Non-pigmented ciliary epithelial cell (primary cell): ENCODE data around the gene TCF7L2.
A peak's percentile ranks its signal among the peaks of the same experiment; 100 is the strongest.

Experiments
- DNase-seq: peaks from one replicate; pipeline ENCODE4 v3.0.0-alpha.2; 2010; ENCODE audit warnings: low read depth

Gene TCF7L2

GRCh38 chr10:112949875-112950507, at the start of gene TCF7L2:
TCF7L2 (plus strand) TSS chr10:112950247; CDS start chr10:112950757, 510 bp downstream.
- peak; percentile 71 for DNase-seq

GRCh38 chr10:112902730-112903129, 47.3 kb upstream of the TCF7L2 start:
- DNase-seq: no peak

- no peak for DNase-seq
Observed at GRCh38 chr10:112904000-112904399, 46.0 kb upstream of the TCF7L2 start.

DNA sequence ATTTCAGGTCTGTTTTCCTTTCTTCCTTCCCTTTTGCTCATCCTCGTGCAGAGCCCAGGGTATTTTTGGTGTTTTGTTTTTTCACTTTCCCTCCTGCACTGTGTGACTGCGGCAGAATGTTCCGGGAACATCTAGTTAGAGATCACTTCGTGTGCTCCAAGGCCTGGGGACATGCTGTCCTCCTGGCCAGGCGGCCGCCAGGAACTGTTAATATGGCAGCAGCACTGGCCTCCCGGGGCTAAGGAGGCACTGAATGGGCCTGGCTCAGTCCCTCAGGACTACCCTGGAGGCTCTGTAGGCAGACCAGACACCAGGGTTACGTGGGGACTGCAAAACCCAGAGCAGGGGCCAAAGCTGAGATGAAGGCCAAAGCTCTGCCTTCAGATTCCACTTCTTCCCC, 43.1 kb upstream of the TCF7L2 start:
- DNase-seq: no peak

DNA sequence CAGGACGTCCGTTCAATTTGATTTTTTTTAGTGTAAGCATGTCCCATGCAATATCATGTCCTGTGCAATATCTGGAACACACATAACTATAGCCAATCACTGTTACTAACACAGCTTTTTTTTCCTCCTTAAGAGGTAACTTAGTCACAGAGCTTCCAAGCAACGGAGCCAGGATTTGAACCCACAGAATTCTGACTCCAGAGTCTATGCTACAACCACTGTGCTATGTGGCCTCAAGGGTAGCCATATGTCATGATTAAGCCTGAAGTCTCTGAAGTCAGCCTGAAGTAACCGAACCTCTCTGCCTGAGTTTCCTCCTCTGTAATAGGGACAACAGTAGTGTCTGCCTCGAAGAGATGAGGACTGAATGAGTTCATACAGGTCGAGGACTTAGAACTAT, 42.2 kb upstream of the TCF7L2 start:
- DNase-seq: no peak

DNA sequence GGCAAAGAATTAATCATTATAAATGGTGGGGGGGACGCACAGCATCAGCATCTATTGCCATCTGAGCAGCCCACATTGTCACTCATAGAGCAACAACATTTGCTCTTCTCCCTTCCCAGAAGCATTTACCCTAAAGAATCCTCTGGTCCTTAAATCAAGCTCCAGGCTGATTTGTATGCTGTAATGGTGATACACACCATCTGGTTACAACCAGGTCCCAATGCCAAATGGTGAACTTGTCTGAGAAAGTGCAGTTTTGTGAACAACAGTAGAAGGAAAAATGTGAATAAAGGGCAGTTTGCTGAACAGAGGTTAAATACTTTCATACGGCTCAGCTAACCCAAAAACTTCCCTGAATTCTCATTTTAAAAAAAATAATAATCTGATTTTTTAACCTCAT, 38.8 kb upstream of the TCF7L2 start:
- DNase-seq: no peak

DNA sequence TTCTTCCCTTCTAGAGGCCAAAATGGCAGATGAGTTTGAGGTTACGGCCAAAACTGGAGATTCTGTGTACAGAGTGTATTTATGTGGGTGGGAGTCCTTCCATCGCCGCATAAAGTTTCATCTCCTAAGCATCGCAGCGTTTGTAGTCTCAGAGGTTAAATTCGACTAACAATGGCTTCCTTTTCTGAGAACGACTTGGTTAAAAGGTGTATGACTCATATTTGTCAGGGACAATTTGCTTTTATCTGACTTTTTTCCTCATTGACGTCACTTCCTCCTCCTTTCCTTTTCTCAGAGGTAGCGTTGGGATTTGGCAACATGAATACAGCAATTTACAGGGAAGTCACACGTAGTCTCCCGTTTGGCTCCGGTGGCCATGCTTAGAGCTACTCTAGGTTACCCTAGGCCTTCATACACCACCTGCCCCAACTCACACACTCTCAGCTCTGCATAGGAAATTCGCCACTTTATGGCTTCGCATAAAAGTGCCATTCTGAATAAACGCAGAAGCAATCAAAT, 37.6 kb upstream of the TCF7L2 start:
- DNase-seq: no peak

- DNase-seq: no peak
Observed at GRCh38 chr10:112913255-112913654, 36.8 kb upstream of the TCF7L2 start.

GRCh38 chr10:112913661-112914287, 36.3 kb upstream of the TCF7L2 start:
- DNase-seq: no peak

DNA sequence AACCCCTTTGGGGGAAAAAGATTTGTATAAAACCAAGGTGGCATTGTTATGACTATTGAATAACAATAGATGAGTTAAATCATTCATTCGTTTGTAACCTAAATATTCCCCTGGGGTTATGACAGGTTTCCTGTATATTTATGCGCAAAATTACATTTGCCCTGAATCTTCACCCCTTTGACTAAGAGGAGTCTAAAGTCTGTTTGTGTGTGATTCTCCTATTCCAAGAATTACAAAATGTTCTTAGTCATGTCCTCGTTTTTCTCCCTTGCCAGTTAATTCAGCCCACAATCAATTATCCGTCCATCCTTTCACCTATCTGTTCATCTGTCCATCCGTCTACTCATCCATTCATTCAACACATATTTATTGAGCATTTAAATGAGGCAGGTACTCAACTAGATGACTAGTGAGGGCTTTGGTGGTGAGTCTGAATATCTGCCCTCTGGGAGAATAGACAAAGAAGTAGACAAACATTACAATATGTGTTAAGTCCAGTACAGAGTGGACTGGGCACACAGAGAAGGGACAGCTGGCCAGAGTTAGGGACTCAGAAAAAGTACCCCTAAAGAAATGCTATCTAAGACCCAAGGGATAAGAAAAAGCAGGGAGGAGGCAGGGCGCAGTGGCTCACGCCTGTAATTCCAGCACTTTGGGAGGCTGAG, 35.6 kb upstream of the TCF7L2 start:
- DNase-seq: no peak

DNA sequence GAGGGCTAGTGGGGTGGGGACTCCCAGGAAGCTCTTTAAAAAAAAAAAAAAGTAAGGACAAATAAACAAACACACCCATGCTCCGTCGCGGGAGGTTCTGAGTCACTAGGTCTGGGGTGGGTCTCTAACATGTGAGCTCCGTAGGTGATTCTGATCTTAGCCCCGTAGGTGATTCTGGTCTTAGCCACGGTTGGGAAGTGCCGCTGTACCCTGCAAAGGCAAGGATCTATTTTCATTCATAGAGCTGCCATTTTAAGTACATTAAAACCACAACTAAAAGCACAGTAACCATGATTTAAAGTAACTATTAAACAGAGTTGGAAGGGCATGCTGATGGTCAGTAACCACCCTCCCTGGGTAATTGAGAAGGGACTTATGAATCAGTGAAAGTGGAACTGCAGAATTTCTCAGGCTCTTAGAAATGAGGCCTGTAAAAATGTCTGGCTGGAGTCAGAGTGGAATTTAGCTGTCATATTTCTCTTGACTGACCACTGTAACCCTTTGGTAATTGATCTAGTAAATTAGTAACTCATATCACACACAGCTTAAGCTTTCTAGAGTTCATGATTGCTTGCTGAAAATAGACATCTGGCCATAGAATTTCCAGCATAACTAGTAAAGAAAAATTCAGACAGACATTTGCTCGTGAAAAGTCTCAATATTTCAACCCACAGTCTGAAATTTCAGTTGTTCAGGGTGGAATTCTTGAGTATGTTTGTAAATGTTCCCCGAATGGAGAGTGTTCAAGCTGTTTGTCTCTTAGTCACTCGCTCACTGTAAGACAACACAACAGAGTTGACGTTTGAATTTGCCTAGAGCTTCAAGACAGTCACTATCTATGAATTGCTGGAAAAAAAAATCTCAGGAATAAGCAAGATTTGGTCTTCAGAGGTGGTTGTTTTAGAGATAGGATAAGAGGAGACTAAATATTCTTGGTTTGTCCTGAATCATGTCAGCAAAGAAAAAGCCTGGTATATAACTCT, 34.2 kb upstream of the TCF7L2 start:
- DNase-seq: no peak

GRCh38 chr10:112917681-112918080, 32.4 kb upstream of the TCF7L2 start:
- no peak for DNase-seq

- DNase-seq: no peak
Observed at GRCh38 chr10:112918771-112919170, 31.3 kb upstream of the TCF7L2 start.

GRCh38 chr10:112919721-112920120, 30.3 kb upstream of the TCF7L2 start:
- DNase-seq: peak; percentile 59

- no peak for DNase-seq
Observed at GRCh38 chr10:112926906-112927688, 22.9 kb upstream of the TCF7L2 start.

DNA sequence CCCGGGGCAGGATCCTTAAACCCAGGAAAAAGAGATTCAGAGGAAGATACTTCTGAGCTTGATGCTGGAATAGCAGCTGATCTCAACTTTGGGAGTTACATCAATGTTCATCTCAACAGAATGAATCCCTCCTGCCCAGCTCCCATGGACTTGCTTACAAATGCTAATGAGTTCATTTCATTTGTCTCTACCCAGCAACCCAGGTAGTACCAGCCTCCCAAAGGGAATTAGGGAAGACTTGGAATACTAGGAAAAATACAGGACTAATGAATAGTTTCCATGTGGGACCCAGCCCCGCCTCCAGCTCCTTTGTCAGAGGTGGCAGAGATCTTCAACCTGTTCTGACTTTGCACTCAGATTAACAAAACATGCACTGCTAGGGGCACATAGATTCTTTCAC, 22.1 kb upstream of the TCF7L2 start:
- no peak for DNase-seq

DNA sequence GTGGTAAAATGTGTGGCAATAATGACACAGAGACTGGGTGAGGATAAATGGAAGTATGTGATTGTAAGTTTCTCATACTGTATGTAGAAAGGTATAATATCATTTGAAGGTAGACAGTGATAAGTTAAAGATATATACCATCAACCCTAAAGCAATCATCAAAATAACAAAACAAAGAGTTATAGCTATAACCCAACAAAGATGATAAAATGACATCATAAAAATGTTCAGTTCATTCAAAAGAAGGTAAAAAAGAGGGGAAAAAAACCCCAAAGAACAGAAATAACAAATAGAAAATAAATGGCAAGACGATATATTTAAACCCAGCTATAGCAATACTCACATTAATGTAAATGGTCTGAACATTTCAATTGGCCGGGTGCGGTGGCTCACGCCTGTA, 17.4 kb upstream of the TCF7L2 start:
- no peak for DNase-seq

GRCh38 chr10:112934193-112934592, 15.9 kb upstream of the TCF7L2 start:
- DNase-seq: no peak

- DNase-seq: no peak
Observed at GRCh38 chr10:112938808-112939482, 11.1 kb upstream of the TCF7L2 start.

- DNase-seq: no peak
Observed at GRCh38 chr10:112945811-112946210, 4.2 kb upstream of the TCF7L2 start.

- no peak for DNase-seq
Observed at GRCh38 chr10:112946649-112947048, 3.4 kb upstream of the TCF7L2 start.
